H9 (cell line): ENCODE data around the gene ALX4. TPM values are rescaled to one million over a fixed set of nuclear protein-coding genes. Genes with fewer than 3 reads are reported as not detected.

Experiments used
- DNase-seq: peaks from one replicate; pipeline ENCODE4 v3.0.0-alpha.2; 2017
- H2AFZ ChIP-seq: one replicate; pipeline ENCODE4 v1.6.1; 2013; ENCODE audit warnings: mild to moderate bottlenecking, low read length, control low read depth, moderate library complexity
- H2AK5ac ChIP-seq: 2 replicates; pipeline ENCODE4 v1.6.1; 2013; ENCODE audit warnings: low read length, control low read depth, mixed read lengths; ENCODE audit not compliant: insufficient read length
- H2BK120ac ChIP-seq: one replicate; pipeline ENCODE4 v1.6.1; 2013; ENCODE audit warnings: low read depth, mild to moderate bottlenecking, low read length, control low read depth, inconsistent platforms; ENCODE audit not compliant: poor library complexity, severe bottlenecking
- H2BK12ac ChIP-seq: 2 replicates; pipeline ENCODE4 v1.6.1; 2013; ENCODE audit warnings: low read length, control low read depth, mixed read lengths, low read depth; ENCODE audit not compliant: insufficient read length
- H2BK15ac ChIP-seq: 2 replicates; pipeline ENCODE4 v1.6.1; 2013; ENCODE audit warnings: low read depth, low read length, control low read depth
- H2BK20ac ChIP-seq: one replicate; pipeline ENCODE4 v1.6.1; 2013; ENCODE audit warnings: low read depth, mild to moderate bottlenecking, low read length, control low read depth, inconsistent platforms; ENCODE audit not compliant: poor library complexity, severe bottlenecking
- H2BK5ac ChIP-seq: 2 replicates; pipeline ENCODE4 v1.6.1; 2013; ENCODE audit warnings: low read length, control low read depth, mixed read lengths; ENCODE audit not compliant: insufficient read length
- H3K14ac ChIP-seq: 2 replicates; pipeline ENCODE4 v1.6.1; 2013; ENCODE audit warnings: low read length, control low read depth; ENCODE audit not compliant: insufficient read depth
- H3K18ac ChIP-seq: 2 replicates; pipeline ENCODE4 v1.6.1; 2013; ENCODE audit warnings: low read depth, mild to moderate bottlenecking, mixed read lengths, low read length, control low read depth; ENCODE audit not compliant: insufficient read length
- H3K23ac ChIP-seq: 2 replicates; pipeline ENCODE4 v1.6.1; 2013; ENCODE audit warnings: low read length, control low read depth, mixed read lengths, low read depth; ENCODE audit not compliant: insufficient read length
- H3K23me2 ChIP-seq: 2 replicates; pipeline ENCODE4 v1.6.1; 2013; ENCODE audit warnings: low read depth, mild to moderate bottlenecking, mixed read lengths, low read length, control low read depth; ENCODE audit not compliant: insufficient read length, poor library complexity, severe bottlenecking
- H3K27ac ChIP-seq: 2 replicates; pipeline ENCODE4 v1.5.1; 2013; ENCODE audit warnings: low read length, control low read depth, mixed read lengths, low read depth; ENCODE audit not compliant: insufficient read length
- H3K27me3 ChIP-seq: 2 replicates; pipeline ENCODE4 v1.6.1; 2013; ENCODE audit warnings: low read length, control low read depth, inconsistent platforms; ENCODE audit not compliant: insufficient read depth
- H3K4ac ChIP-seq: 2 replicates; pipeline ENCODE4 v1.6.1; 2013; ENCODE audit warnings: low read depth, mild to moderate bottlenecking, control low read depth, inconsistent platforms, low read length, moderate library complexity
- H3K4me1 ChIP-seq: 2 replicates; pipeline ENCODE4 v1.6.1; 2013; ENCODE audit warnings: low read length, control low read depth, inconsistent platforms; ENCODE audit not compliant: insufficient read depth
- H3K4me2 ChIP-seq: 2 replicates; pipeline ENCODE4 v1.6.1; 2013; ENCODE audit warnings: low read length, control low read depth, mixed read lengths; ENCODE audit not compliant: insufficient read length, insufficient read depth
- H3K56ac ChIP-seq: 2 replicates; pipeline ENCODE4 v1.6.1; 2013; ENCODE audit warnings: low read depth, mild to moderate bottlenecking, mixed read lengths, low read length, control low read depth; ENCODE audit not compliant: insufficient read length
- H3K79me1 ChIP-seq: 2 replicates; pipeline ENCODE4 v1.6.1; 2013; ENCODE audit warnings: low read depth, mild to moderate bottlenecking, moderate library complexity, low read length, control low read depth, inconsistent platforms; ENCODE audit not compliant: insufficient read depth, poor library complexity, severe bottlenecking
- H3K79me2 ChIP-seq: 2 replicates; pipeline ENCODE4 v1.6.1; 2013; ENCODE audit warnings: low read length, control low read depth, inconsistent platforms; ENCODE audit not compliant: insufficient read depth
- H3K9ac ChIP-seq: 2 replicates; pipeline ENCODE4 v1.6.1; 2013; ENCODE audit warnings: low read length, control low read depth, mixed read lengths; ENCODE audit not compliant: insufficient read length; ENCODE audit errors: extremely low read depth
- H3K9me3 ChIP-seq: one replicate; pipeline ENCODE4 v1.6.1; 2013; ENCODE audit warnings: low read depth, low read length, inconsistent platforms; ENCODE audit not compliant: control insufficient read depth
- H3T11ph ChIP-seq: one replicate; pipeline ENCODE4 v1.6.1; 2013; ENCODE audit warnings: mild to moderate bottlenecking, low read length, control low read depth, inconsistent platforms
- H4K20me1 ChIP-seq: one replicate; pipeline ENCODE4 v1.6.1; 2013; ENCODE audit not compliant: control insufficient read depth, insufficient read length, insufficient read depth
- H4K5ac ChIP-seq: 2 replicates; pipeline ENCODE4 v1.6.1; 2013; ENCODE audit warnings: low read depth, mild to moderate bottlenecking, mixed read lengths, low read length, control low read depth; ENCODE audit not compliant: insufficient read length
- H4K8ac ChIP-seq: replicated peaks from 2 replicates; pipeline ENCODE4 v1.6.1; 2013; ENCODE audit warnings: low read length, control low read depth, mixed read lengths, low read depth; ENCODE audit not compliant: insufficient read length
- H4K91ac ChIP-seq: 2 replicates; pipeline ENCODE4 v1.6.1; 2013; ENCODE audit warnings: low read depth, mild to moderate bottlenecking, moderate library complexity, mixed read lengths, low read length, control low read depth; ENCODE audit not compliant: insufficient read length
- H3K27ac Mint-ChIP-seq, 3 experiments: 2 replicates in 2 of 3; 3 replicates in 1 of 3; pipeline ENCODE4 v1.8.0; 2020 to 2021; ENCODE audit warnings: mixed read lengths in 3 of 3, mild to moderate bottlenecking in 1 of 3, moderate library complexity in 1 of 3
- H3K27me3 Mint-ChIP-seq: 2 replicates; pipeline ENCODE4 v1.8.0; 2021; ENCODE audit warnings: low read depth, mild to moderate bottlenecking, moderate library complexity, mixed read lengths
- H3K36me3 Mint-ChIP-seq, 3 experiments: 2 replicates in 2 of 3; 3 replicates in 1 of 3; pipeline ENCODE4 v1.8.0; 2020 to 2021; ENCODE audit warnings: low read depth in 3 of 3, mixed read lengths in 3 of 3; ENCODE audit not compliant: insufficient read depth in 1 of 3
- H3K4me1 Mint-ChIP-seq, 2 experiments: 2 replicates each; pipeline ENCODE4 v1.8.0; 2020; ENCODE audit warnings: mixed read lengths in 2 of 2
- H3K4me3 Mint-ChIP-seq, 2 experiments: 2 replicates in 1 of 2; 3 replicates in 1 of 2; pipeline ENCODE4 v1.8.0; 2020 to 2021; ENCODE audit warnings: mild to moderate bottlenecking in 2 of 2, mixed read lengths in 2 of 2, moderate library complexity in 1 of 2
- H3K9me3 Mint-ChIP-seq, 2 experiments: 2 replicates in 1 of 2; 3 replicates in 1 of 2; pipeline ENCODE4 v1.8.0; 2020; ENCODE audit warnings: mild to moderate bottlenecking in 2 of 2, mixed read lengths in 2 of 2, moderate library complexity in 1 of 2
- CTCF ChIP-seq: fragments of 200-600 bp; sonication (generic); conservative IDR thresholded peaks from 3 replicates; pipeline ENCODE4 v1.8.0; 2021; ENCODE audit warnings: antibody characterized with exemption, mild to moderate bottlenecking
- WGBS: extraction: QIAGEN DNeasy Blood & Tissue Kit; methylation state at CpG from one replicate; pipeline ENCODE4 v1.1.7; 2013; ENCODE audit warnings: missing lambda C conversion rate, low lambda C conversion rate, mixed read lengths; ENCODE audit not compliant: insufficient read length; ENCODE audit errors: extremely low coverage; 5-methylcytosine and 5-hydroxymethylcytosine counted together
- total RNA-seq: library from RNA; stranded (reverse); gene quantifications from 2 replicates; pipeline ENCODE4 v1.2.1, GENCODE V29; 2021

Gene ALX4
- total RNA-seq, 1 experiment from 2014 or later: not detected

- H3K79me1 ChIP-seq: no peaks in the 10 kb centered on the region
These were observed 11.1 kb downstream of the ALX4 start for GRCh38 chr11:44298862-44299261.

More at GRCh38 chr11:44298862-44299261, 11.1 kb downstream of the ALX4 start:
- Histone ChIP-seq H3K18ac (no peak overlapping the region), H3K4me2 (no peak overlapping the region), H3K27me3 (peaks cover 20% of the 10 kb centered on the region), H3K9ac (no peak overlapping the region), H2BK120ac (no peak overlapping the region), H2BK5ac (no peak overlapping the region), H4K5ac (no peak overlapping the region), H3K79me2 (no peaks in the 10 kb centered on the region), H3T11ph (no peak overlapping the region), H2BK12ac (no peak overlapping the region), H2AK5ac (no peak overlapping the region), H3K23me2 (no peaks in the 10 kb centered on the region), H2BK15ac (no peak overlapping the region), H4K8ac (no peak overlapping the region), H3K4me1 (no peaks in the 10 kb centered on the region), H4K91ac (no peak overlapping the region), H3K56ac (no peak overlapping the region), H3K14ac (no peak overlapping the region), H4K20me1 (no peaks in the 10 kb centered on the region), H3K27ac (no peak overlapping the region), H2AFZ (no peak overlapping the region), H3K9me3 (no peaks in the 10 kb centered on the region), H2BK20ac (no peak overlapping the region), H3K23ac (no peak overlapping the region), H3K4ac (no peak overlapping the region)
- Mint-ChIP-seq H3K4me1 (peaks cover 5 to 6% of the 10 kb centered on the region in 2 experiments; a peak in 3 of 4 replicates), H3K9me3 (no peaks in the 10 kb centered on the region), H3K27me3 (peaks cover 73% of the 10 kb centered on the region), H3K36me3 (no peaks in the 10 kb centered on the region), H3K27ac (no peak overlapping the region), H3K4me3 (no peak overlapping the region)
- no peak for DNase-seq
- no CpG with 5 or more reads among the region's 2 CpGs for WGBS
- no peak; the same call in 2 of the 3 replicates for TF ChIP-seq CTCF
